HL-60 (cell line): ENCODE results near the gene GK2.

Source experiments
- DNase-seq, 2 experiments: peaks; one replicate each; pipeline ENCODE4 v3.0.0-alpha.2; 2010 to 2020; ENCODE audit warnings: low read depth in 1 of 2, low spot score in 1 of 2
- H3K27ac ChIP-seq: fragments of 250-450 bp; sonication (Bioruptor Pico); replicated peaks from 2 replicates; pipeline ENCODE4 v1.5.1; 2020; ENCODE audit warnings: mild to moderate bottlenecking, moderate library complexity
- H3K27me3 ChIP-seq: fragments of 250-450 bp; sonication (Bioruptor Pico); 2 replicates; pipeline ENCODE4 v1.5.1; 2021; ENCODE audit warnings: mild to moderate bottlenecking, moderate library complexity; ENCODE audit not compliant: insufficient read depth, poor library complexity, severe bottlenecking
- H3K4me3 ChIP-seq: replicated peaks from 2 replicates; pipeline ENCODE4 v1.5.1; 2011; ENCODE audit warnings: mild to moderate bottlenecking, control low read depth, low read length; ENCODE audit not compliant: insufficient read depth
- CTCF ChIP-seq: IDR thresholded peaks from one replicate; pipeline ENCODE4 v1.5.1; 2011; ENCODE audit warnings: low read length, control low read depth, inconsistent platforms; ENCODE audit not compliant: insufficient read depth
- GABPA ChIP-seq: IDR thresholded peaks from 2 replicates; pipeline ENCODE4 v1.6.1; 2012; ENCODE audit warnings: low read depth
- POLR2AphosphoS5 ChIP-seq: IDR thresholded peaks from 2 replicates; pipeline ENCODE4 v1.6.1; 2012; ENCODE audit warnings: low read depth
- REST ChIP-seq: IDR thresholded peaks from 2 replicates; pipeline ENCODE4 v1.6.1; 2012; ENCODE audit warnings: low read depth; ENCODE audit not compliant: insufficient replicate concordance
- SPI1 ChIP-seq: IDR thresholded peaks from 2 replicates; pipeline ENCODE4 v1.6.1; 2012; ENCODE audit warnings: low read depth, mild to moderate bottlenecking, borderline replicate concordance

Gene GK2

GRCh38 chr4:79399076-79399475 lies 9.0 kb downstream of the GK2 start:
- DNase-seq = no peak
- Histone ChIP-seq H3K4me3 (no peak overlapping the region), H3K27me3 (no peaks in the 10 kb centered on the region), H3K27ac (no peak overlapping the region)
- TF ChIP-seq CTCF (no peak), REST (no peak), GABPA (no peak), POLR2AphosphoS5 (no peak), SPI1 (no peak)

- no peaks in the 10 kb centered on the region for H3K27me3 ChIP-seq
- TF ChIP-seq REST = no peak
- no peak for TF ChIP-seq POLR2AphosphoS5
- TF ChIP-seq GABPA = no peak
- no peak for TF ChIP-seq SPI1
- no peak for TF ChIP-seq CTCF
- no peak for DNase-seq
- no peak overlapping the region for H3K4me3 ChIP-seq
- H3K27ac ChIP-seq = no peak overlapping the region
Observed at GRCh38 chr4:79397951-79398350, 10.1 kb downstream of the GK2 start.

- no peak for TF ChIP-seq POLR2AphosphoS5
- TF ChIP-seq REST = no peak
- TF ChIP-seq CTCF = no peak
- no peak for TF ChIP-seq GABPA
- no peak for TF ChIP-seq SPI1
- no peak for DNase-seq
- Histone ChIP-seq H3K27me3 (no peaks in the 10 kb centered on the region), H3K27ac (no peak overlapping the region), H3K4me3 (no peak overlapping the region)
Observed at GRCh38 chr4:79396794-79397193, 11.2 kb downstream of the GK2 start.
